ENCODE results near the gene LCN2. TPM values are rescaled to one million over a fixed set of nuclear protein-coding genes. Genes with fewer than 3 reads are reported as not detected.
A peak's percentile ranks its signal among the peaks of the same experiment; 100 is the strongest.

The LCN2 gene
- total and polyA plus RNA-seq, 9 of the 15 experiments (the other 6 are each of a cell fraction or from before 2014, with no cell fraction given): 0.10 to 1.2 (median 0.44) TPM; not detected in 1

GRCh38 chr9:128127990-128128835, 21.0 kb upstream of the LCN2 start (continued):
- TF ChIP-seq ZNF76 (CRISPR knock-in tag; IDR thresholded peaks at IDR 0.05; ENCODE audit: borderline replicate concordance) (no peak; the same call in 1 of the 2 replicates), ETV5 (CRISPR knock-in tag; IDR thresholded peaks at IDR 0.05; ENCODE audit: low read depth) (peak; percentile 71; the same call in 1 of the 2 replicates), STAT5B (CRISPR knock-in tag; IDR thresholded peaks at IDR 0.05) (no peak), BMI1 (IDR thresholded peaks at IDR 0.05; ENCODE audit: low read length) (no peak), MAFG (tag; conservative IDR thresholded peaks at IDR 0.05) (no peak), RB1 (IDR thresholded peaks at IDR 0.05; ENCODE audit: low read depth) (peak; percentile 92), E2F1 (CRISPR knock-in tag; IDR thresholded peaks at IDR 0.05) (peak; percentile 45; the same call in 1 of the 2 replicates), XRCC4 (IDR thresholded peaks at IDR 0.05; ENCODE audit: extremely low read depth, insufficient read depth, insufficient read length) (no peak), ATF1 (CRISPR knock-in tag; IDR thresholded peaks at IDR 0.05) (no peak), ATF1 (tag; IDR thresholded peaks at IDR 0.05) (peak; percentile 58), JUND (IDR thresholded peaks at IDR 0.05; ENCODE audit: borderline replicate concordance, low read depth, low read length) (peak; percentile 18; the same call in 1 of the 2 replicates), JUND (tag; IDR thresholded peaks at IDR 0.05; ENCODE audit: borderline replicate concordance, low read depth, low read length) (peak; percentile 11; the same call in 1 of the 3 replicates), CEBPG (CRISPR knock-in tag; IDR thresholded peaks at IDR 0.05) (no peak), CEBPG (tag; conservative IDR thresholded peaks at IDR 0.05 in 1 of 2, IDR thresholded peaks at IDR 0.05 in 1 of 2) (no peak), FOXP1 (CRISPR knock-in tag; IDR thresholded peaks at IDR 0.05) (peak; percentile 38), ZNF143 (CRISPR knock-in tag; IDR thresholded peaks at IDR 0.05) (no peak), C11orf30 (IDR thresholded peaks at IDR 0.05; ENCODE audit: low read depth) (peak; percentile 15; the same call in 1 of the 2 replicates), CREB1 (IDR thresholded peaks at IDR 0.05) (peak; percentile 25; the same call in 1 of the 2 replicates), CREB1 (CRISPR knock-in tag; IDR thresholded peaks at IDR 0.05) (no peak), ZBTB7A (IDR thresholded peaks at IDR 0.05; ENCODE audit: borderline replicate concordance, control insufficient read depth, low read depth, low read length) (peak; percentile 4; the same call in 1 of the 2 replicates), FOXA1 (IDR thresholded peaks at IDR 0.05; ENCODE audit: borderline replicate concordance) (no peak), ZNF444 (CRISPR knock-in tag; IDR thresholded peaks at IDR 0.05) (no peak), NONO (IDR thresholded peaks at IDR 0.05; ENCODE audit: low read depth in 2 of 2, low read length in 1 of 2) (peak in 1 of 2 experiments; percentile 88; a peak in 2 of 4 replicates), ZBTB12 (CRISPR knock-in tag; IDR thresholded peaks at IDR 0.05) (no peak), SRSF3 (IDR thresholded peaks at IDR 0.05; ENCODE audit: insufficient read depth, low read length) (no peak), RBM22 (IDR thresholded peaks at IDR 0.05; ENCODE audit: low read depth, low read length, poor library complexity, severe bottlenecking) (no peak)
- TF ChIP-seq, protein P1, sequence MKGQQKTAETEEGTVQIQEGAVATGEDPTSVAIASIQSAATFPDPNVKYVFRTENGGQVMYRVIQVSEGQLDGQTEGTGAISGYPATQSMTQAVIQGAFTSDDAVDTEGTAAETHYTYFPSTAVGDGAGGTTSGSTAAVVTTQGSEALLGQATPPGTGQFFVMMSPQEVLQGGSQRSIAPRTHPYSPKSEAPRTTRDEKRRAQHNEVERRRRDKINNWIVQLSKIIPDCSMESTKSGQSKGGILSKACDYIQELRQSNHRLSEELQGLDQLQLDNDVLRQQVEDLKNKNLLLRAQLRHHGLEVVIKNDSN (CRISPR knock-in tag; IDR thresholded peaks at IDR 0.05): peak; percentile 88
